IMR-90 (cell line): ENCODE data around the gene RAB20. TPM values are rescaled to one million over a fixed set of nuclear protein-coding genes. Genes with fewer than 3 reads are reported as not detected.

Experiments used
- ATAC-seq: fragments of 200-7000 bp; cut with Tn5 transposase; 2 replicates; pipeline ENCODE4 v1.9.1; 2020; ENCODE audit warnings: low read depth, mild to moderate bottlenecking, moderate library complexity
- BruUV-seq: library from RNA; stranded (reverse); fragments of 400-500 nt; replicated peaks from 2 replicates; lab custom pipeline; 2021; lab: Mats Ljungman, UMichigan
- CTCF ChIA-PET: fragments of 300-600 bp; formaldehyde crosslinking; extraction: SDS; loops from one replicate; lab custom pipeline; 2021; ENCODE audit warnings: antibody characterized with exemption; lab: Yijun Ruan, JAX
- POLR2A ChIA-PET: fragments of 300-600 bp; sonication (Branson Sonifier 250); formaldehyde crosslinking; loops from one replicate; lab custom pipeline; 2022; ENCODE audit warnings: antibody characterized with exemption; ENCODE audit not compliant: unreplicated experiment; lab: Charles Lee
- DNase-seq: peaks from one replicate; pipeline ENCODE4 v3.0.0; 2013
- H2AFZ ChIP-seq: replicated peaks from 2 replicates; pipeline ENCODE3; 2013; ENCODE audit warnings: low read length, mild to moderate bottlenecking; ENCODE audit not compliant: poor library complexity
- H2AK5ac ChIP-seq: 2 replicates; pipeline ENCODE4 v1.6.1; 2013; ENCODE audit warnings: low read depth, low read length, inconsistent platforms
- H2AK9ac ChIP-seq: replicated peaks from 2 replicates; pipeline ENCODE3; 2013; ENCODE audit warnings: mild to moderate bottlenecking, low read depth, low read length, moderate library complexity; ENCODE audit not compliant: poor library complexity
- H2BK120ac ChIP-seq: 2 replicates; pipeline ENCODE4 v1.6.1; 2013; ENCODE audit warnings: low read depth, low read length, inconsistent platforms
- H2BK15ac ChIP-seq: 3 replicates; pipeline ENCODE4 v1.6.1; 2013; ENCODE audit warnings: low read depth, low read length, inconsistent platforms
- H2BK20ac ChIP-seq: 2 replicates; pipeline ENCODE4 v1.6.1; 2013; ENCODE audit warnings: low read depth, mild to moderate bottlenecking, inconsistent platforms, low read length, moderate library complexity
- H2BK5ac ChIP-seq: 2 replicates; pipeline ENCODE4 v1.6.1; 2013; ENCODE audit warnings: mild to moderate bottlenecking, low read depth, low read length, inconsistent platforms; ENCODE audit not compliant: poor library complexity, severe bottlenecking
- H3K14ac ChIP-seq: replicated peaks from 2 replicates; pipeline ENCODE4 v1.6.1; 2013; ENCODE audit warnings: low read depth, low read length, inconsistent platforms
- H3K18ac ChIP-seq: 2 replicates; pipeline ENCODE4 v1.6.1; 2013; ENCODE audit warnings: low read depth, low read length, control low read depth
- H3K23ac ChIP-seq: 2 replicates; pipeline ENCODE4 v1.6.1; 2013; ENCODE audit warnings: low read depth, low read length, inconsistent platforms
- H3K27ac ChIP-seq: 2 replicates; pipeline ENCODE4 v1.5.1; 2013; ENCODE audit warnings: mild to moderate bottlenecking, control low read depth, low read length; ENCODE audit not compliant: insufficient read depth
- H3K27me3 ChIP-seq: 2 replicates; pipeline ENCODE4 v1.6.1; 2013; ENCODE audit warnings: low read length; ENCODE audit not compliant: control insufficient read depth, insufficient read depth
- H3K36me3 ChIP-seq: 2 replicates; pipeline ENCODE4 v1.6.1; 2013; ENCODE audit warnings: low read length, mixed read lengths; ENCODE audit not compliant: control insufficient read depth, insufficient read depth
- H3K4ac ChIP-seq: 2 replicates; pipeline ENCODE4 v1.6.1; 2013; ENCODE audit warnings: low read depth, low read length, inconsistent platforms
- H3K4me1 ChIP-seq: 2 replicates; pipeline ENCODE4 v1.6.1; 2013; ENCODE audit warnings: low read length, mixed read lengths; ENCODE audit not compliant: control insufficient read depth, insufficient read depth
- H3K4me2 ChIP-seq: 2 replicates; pipeline ENCODE4 v1.6.1; 2013; ENCODE audit warnings: low read depth, mild to moderate bottlenecking, control low read depth, low read length, moderate library complexity
- H3K4me3 ChIP-seq: 2 replicates; pipeline ENCODE4 v1.5.1; 2013; ENCODE audit warnings: low read depth, mild to moderate bottlenecking, control low read depth, low read length, moderate library complexity; ENCODE audit not compliant: insufficient read depth
- H3K56ac ChIP-seq: 2 replicates; pipeline ENCODE4 v1.6.1; 2013; ENCODE audit warnings: low read length, inconsistent platforms; ENCODE audit not compliant: insufficient read depth; ENCODE audit errors: extremely low read depth
- H3K79me1 ChIP-seq, 2 experiments: 2 replicates each; pipeline ENCODE4 v1.6.1; 2013; ENCODE audit warnings: low read length in 2 of 2, inconsistent platforms in 1 of 2, low read depth in 1 of 2
- H3K9ac ChIP-seq: 2 replicates; pipeline ENCODE4 v1.6.1; 2013; ENCODE audit warnings: low read depth, low read length, control low read depth
- H3K9me1 ChIP-seq: 2 replicates; pipeline ENCODE4 v1.6.1; 2013; ENCODE audit warnings: low read length, inconsistent platforms; ENCODE audit not compliant: insufficient read depth
- H3K9me3 ChIP-seq: 2 replicates; pipeline ENCODE4 v1.6.1; 2013; ENCODE audit warnings: low read length; ENCODE audit not compliant: control insufficient read depth, insufficient read depth
- H4K20me1 ChIP-seq: 2 replicates; pipeline ENCODE4 v1.6.1; 2013; ENCODE audit warnings: low read length, inconsistent platforms; ENCODE audit not compliant: insufficient read depth
- H4K5ac ChIP-seq: 2 replicates; pipeline ENCODE4 v1.6.1; 2013; ENCODE audit warnings: mild to moderate bottlenecking, low read depth, low read length, control low read depth
- H4K8ac ChIP-seq, 2 experiments: 2 replicates each; pipeline ENCODE4 v1.6.1; 2013; ENCODE audit warnings: low read depth in 2 of 2, low read length in 2 of 2, control low read depth in 1 of 2, inconsistent platforms in 1 of 2
- H4K91ac ChIP-seq: 2 replicates; pipeline ENCODE4 v1.6.1; 2013; ENCODE audit warnings: low read depth, low read length, inconsistent platforms; ENCODE audit not compliant: insufficient read depth
- CEBPB ChIP-seq: IDR thresholded peaks from 2 replicates; pipeline ENCODE4 v1.6.1; 2012; ENCODE audit warnings: low read depth, low read length, improper control_type of control experiment
- MAFK ChIP-seq: IDR thresholded peaks from 2 replicates; pipeline ENCODE4 v1.6.1; 2012; ENCODE audit warnings: low read depth, low read length, improper control_type of control experiment
- MAZ ChIP-seq: IDR thresholded peaks from 2 replicates; pipeline ENCODE4 v1.6.1; 2012; ENCODE audit warnings: low read depth, mild to moderate bottlenecking, low read length, improper control_type of control experiment, moderate library complexity, borderline replicate concordance
- RFX5 ChIP-seq: IDR thresholded peaks from 2 replicates; pipeline ENCODE4 v1.8.0; 2012; ENCODE audit warnings: low read depth, mild to moderate bottlenecking, low read length, moderate library complexity
- WGBS, 2 experiments: methylation state at CpG; one replicate each; pipeline versions ENCODE4 v1.1.5 to v1.1.7; 2013; ENCODE audit warnings: missing lambda C conversion rate in 2 of 2; ENCODE audit not compliant: insufficient read length in 1 of 2; ENCODE audit errors: extremely low coverage in 2 of 2; 5-methylcytosine and 5-hydroxymethylcytosine counted together
- dilution Hi-C: fragments of 300-500 bp; cut with HindIII; formaldehyde crosslinking; loops from one replicate; pipeline ENCODE4 v1.14.3; 2018; ENCODE audit warnings: low sequenced_read_pairs; ENCODE audit not compliant: unreplicated experiment
- in situ Hi-C: fragments of 300-500 bp; cut with MboI; formaldehyde crosslinking; loops from 3 replicates; pipeline ENCODE4 v1.14.3; 2019; ENCODE audit warnings: low sequenced_read_pairs, inconsistent platforms, mixed read lengths
- intact Hi-C: fragments of 100-400 bp; cut with micrococcal nuclease; formaldehyde crosslinking; loops from 2 replicates; pipeline ENCODE4 v1.10.0; 2022
- polyA plus RNA-seq, 3 experiments: library from polyadenylated mRNA; depleted of rRNA; stranded (reverse); fragments of >200 nt; gene quantifications; 2 replicates each; pipeline ENCODE4 v1.2.3, GENCODE V29; 2012; ENCODE audit warnings: low replicate concordance in 1 of 3
- total RNA-seq: library from RNA; depleted of rRNA; stranded (reverse); fragments of >200 nt; gene quantifications from 2 replicates; pipeline ENCODE4 v1.2.3, GENCODE V29; 2012
- TF ChIP-seq, protein P1 (sequence below): conservative IDR thresholded peaks from 2 replicates; pipeline ENCODE4 v1.5.1; 2012; ENCODE audit warnings: mild to moderate bottlenecking, low read depth, low read length, improper control_type of control experiment
- TF ChIP-seq, protein P2 (sequence below): fragments of 150-350 bp; IDR thresholded peaks from 2 replicates; pipeline ENCODE4 v1.6.1; 2016; ENCODE audit warnings: low read depth, mild to moderate bottlenecking, low read length, moderate library complexity, borderline replicate concordance

The RAB20 gene
- total and polyA plus RNA-seq, 2 of the 4 experiments (the other 2 are of a cell fraction), result 3.8 to 5.1 TPM

DNA sequence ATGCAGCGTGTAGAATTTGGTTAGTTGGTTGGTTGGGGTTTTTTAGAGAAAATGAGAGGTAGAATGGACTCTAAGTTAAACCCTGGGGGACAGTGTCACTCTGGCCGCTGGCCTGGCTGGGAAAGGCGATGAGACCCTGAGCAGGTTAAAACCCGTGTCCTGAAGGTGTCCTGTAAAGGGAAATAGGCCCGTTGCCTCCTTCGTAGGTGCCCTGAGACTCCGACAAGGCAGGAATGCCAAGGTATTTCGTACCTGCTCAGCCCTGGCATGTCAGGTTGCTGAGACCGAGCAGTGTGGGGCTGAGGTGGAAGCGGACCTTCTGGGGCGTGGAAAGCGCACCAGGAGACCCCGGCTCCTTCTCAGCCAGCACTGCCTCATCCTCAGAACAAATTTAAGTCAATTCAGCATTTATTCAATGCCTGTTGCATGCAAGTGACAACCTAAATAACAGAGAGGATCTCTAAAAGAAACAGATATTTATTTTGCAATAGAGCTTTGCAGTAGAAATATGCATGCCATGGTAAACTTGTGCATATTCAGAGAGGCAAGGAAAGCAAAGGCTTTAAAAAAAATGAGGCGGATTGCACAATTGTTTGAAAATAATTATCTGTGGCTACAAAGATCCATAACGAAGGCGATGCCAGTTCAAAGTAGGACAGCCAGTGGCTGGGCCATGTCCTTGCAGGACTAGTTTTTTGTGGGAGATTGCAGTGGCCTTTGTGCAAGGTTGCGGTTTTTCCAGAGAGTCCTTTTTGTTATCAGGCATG is 1.4 kb upstream of the RAB20 start:
- Histone ChIP-seq H3K27ac (no peak overlapping the region), H3K4ac (peak overlapping the region; percentile 18; the same call in 1 of the 2 replicates), H4K91ac (no peak overlapping the region), H2BK5ac (no peak overlapping the region), H4K20me1 (no peaks in the 10 kb centered on the region), H3K9me1 (peaks cover 3% of the 10 kb centered on the region; the same call in 1 of the 2 replicates), H2BK20ac (no peak overlapping the region), H3K23ac (no peak overlapping the region), H3K79me1 (peaks cover 0 to 3% of the 10 kb centered on the region in 2 experiments; a peak in 1 of 4 replicates), H2AFZ (peak overlapping the region; percentile 54), H3K9ac (no peak overlapping the region), H4K5ac (no peak overlapping the region), H3K4me3 (peak overlapping the region; percentile 100; the same call in 1 of the 2 replicates), H2BK120ac (no peak overlapping the region), H2AK5ac (peak overlapping the region; percentile 79), H3K4me2 (peak overlapping the region; percentile 83; the same call in 1 of the 2 replicates), H3K36me3 (no peaks in the 10 kb centered on the region), H3K14ac (no peak overlapping the region), H3K18ac (no peak overlapping the region), H3K56ac (no peak overlapping the region), H3K9me3 (no peaks in the 10 kb centered on the region), H2AK9ac (peak overlapping the region; percentile 37), H4K8ac (0 out of 4 replicates have a peak overlapping the region, but pooled peaks of 1 of the 2 experiments have one; percentile 40), H3K27me3 (peaks cover 3% of the 10 kb centered on the region; the same call in 1 of the 2 replicates), H2BK15ac (no peak overlapping the region), H3K4me1 (peaks cover 8% of the 10 kb centered on the region)
- CTCF ChIA-PET, result no interaction called here
- BruUV-seq, result no TSS peak
- POLR2A ChIA-PET, result interaction anchor here (0.7 kb wide), 1 partner anchor 47 kb away, joined by 3 read pairs; no protein-coding TSS in a partner anchor
- DNase-seq (no peak), ATAC-seq (no peak)
- intact Hi-C loops, result loop anchor here (5.0 kb wide), 1 partner anchor 51 kb away; no protein-coding TSS in a partner anchor
- 98 to 100% methylated on average over 1 to 7 of the region's 17 CpGs for WGBS, 2 experiments
- dilution Hi-C loops, result no loop called here
- in situ Hi-C loops, result no loop called here
- TF ChIP-seq MAZ (no peak), MAFK (peak; percentile 53; the same call in 1 of the 2 replicates), CEBPB (peak; percentile 42; the same call in 1 of the 2 replicates), RFX5 (no peak)
- TF ChIP-seq, protein P1, sequence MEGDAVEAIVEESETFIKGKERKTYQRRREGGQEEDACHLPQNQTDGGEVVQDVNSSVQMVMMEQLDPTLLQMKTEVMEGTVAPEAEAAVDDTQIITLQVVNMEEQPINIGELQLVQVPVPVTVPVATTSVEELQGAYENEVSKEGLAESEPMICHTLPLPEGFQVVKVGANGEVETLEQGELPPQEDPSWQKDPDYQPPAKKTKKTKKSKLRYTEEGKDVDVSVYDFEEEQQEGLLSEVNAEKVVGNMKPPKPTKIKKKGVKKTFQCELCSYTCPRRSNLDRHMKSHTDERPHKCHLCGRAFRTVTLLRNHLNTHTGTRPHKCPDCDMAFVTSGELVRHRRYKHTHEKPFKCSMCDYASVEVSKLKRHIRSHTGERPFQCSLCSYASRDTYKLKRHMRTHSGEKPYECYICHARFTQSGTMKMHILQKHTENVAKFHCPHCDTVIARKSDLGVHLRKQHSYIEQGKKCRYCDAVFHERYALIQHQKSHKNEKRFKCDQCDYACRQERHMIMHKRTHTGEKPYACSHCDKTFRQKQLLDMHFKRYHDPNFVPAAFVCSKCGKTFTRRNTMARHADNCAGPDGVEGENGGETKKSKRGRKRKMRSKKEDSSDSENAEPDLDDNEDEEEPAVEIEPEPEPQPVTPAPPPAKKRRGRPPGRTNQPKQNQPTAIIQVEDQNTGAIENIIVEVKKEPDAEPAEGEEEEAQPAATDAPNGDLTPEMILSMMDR, result no peak
- TF ChIP-seq, protein P2, sequence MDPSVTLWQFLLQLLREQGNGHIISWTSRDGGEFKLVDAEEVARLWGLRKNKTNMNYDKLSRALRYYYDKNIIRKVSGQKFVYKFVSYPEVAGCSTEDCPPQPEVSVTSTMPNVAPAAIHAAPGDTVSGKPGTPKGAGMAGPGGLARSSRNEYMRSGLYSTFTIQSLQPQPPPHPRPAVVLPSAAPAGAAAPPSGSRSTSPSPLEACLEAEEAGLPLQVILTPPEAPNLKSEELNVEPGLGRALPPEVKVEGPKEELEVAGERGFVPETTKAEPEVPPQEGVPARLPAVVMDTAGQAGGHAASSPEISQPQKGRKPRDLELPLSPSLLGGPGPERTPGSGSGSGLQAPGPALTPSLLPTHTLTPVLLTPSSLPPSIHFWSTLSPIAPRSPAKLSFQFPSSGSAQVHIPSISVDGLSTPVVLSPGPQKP, result no peak
